ENCODE results near the gene CCDC146. TPM values are rescaled to one million over a fixed set of nuclear protein-coding genes. Genes with fewer than 3 reads are reported as not detected.

CCDC146 gene
- total RNA-seq, 2 donors from 2014 or later = 11.8 to 12.1 TPM

DNA sequence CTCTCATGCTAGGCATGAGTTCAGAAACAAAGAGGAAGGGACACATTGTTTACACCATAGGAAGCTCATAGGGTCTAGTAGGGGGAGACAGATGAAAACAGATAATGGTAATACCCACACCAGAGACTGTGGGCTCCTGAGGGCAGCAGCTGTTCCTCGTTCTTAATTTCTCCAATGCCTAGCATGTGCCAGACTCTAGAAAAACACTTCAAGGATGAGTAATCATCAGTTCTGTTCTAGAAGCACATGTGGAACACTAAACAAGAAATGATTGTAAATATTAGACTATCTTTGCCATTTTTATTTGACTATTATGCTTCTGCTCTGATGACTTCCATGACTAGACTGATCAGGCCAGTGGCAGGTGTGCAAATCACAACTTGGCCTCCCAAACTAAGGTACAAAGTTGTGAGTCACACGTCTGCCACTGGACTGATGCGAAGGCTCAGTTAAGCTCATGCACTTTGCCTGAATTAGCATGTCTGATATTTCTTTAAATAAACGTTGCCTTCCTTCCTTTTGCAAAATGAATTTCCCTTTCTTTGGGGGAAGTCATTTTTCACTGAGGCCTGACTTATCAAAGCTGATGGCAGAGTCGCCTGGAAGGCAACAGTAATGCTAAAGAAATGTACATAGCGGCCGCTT is 166.4 kb downstream of the CCDC146 start:
- Histone ChIP-seq H3K4me1 (ENCODE audit: control insufficient read depth in 1 of 2, low read depth in 2 of 2) (peaks cover 17 to 54% of the 10 kb centered on the region in 2 donors), H3K27me3 (replicated peaks; ENCODE audit: insufficient read depth) (no peaks in the 10 kb centered on the region), H3K9me3 (no peaks in the 10 kb centered on the region), H3K36me3 (no peaks in the 10 kb centered on the region), H3K4me3 (no peak overlapping the region), H3K27ac (peak overlapping the region; percentile 39 to 59)
- TF ChIP-seq, protein P1, sequence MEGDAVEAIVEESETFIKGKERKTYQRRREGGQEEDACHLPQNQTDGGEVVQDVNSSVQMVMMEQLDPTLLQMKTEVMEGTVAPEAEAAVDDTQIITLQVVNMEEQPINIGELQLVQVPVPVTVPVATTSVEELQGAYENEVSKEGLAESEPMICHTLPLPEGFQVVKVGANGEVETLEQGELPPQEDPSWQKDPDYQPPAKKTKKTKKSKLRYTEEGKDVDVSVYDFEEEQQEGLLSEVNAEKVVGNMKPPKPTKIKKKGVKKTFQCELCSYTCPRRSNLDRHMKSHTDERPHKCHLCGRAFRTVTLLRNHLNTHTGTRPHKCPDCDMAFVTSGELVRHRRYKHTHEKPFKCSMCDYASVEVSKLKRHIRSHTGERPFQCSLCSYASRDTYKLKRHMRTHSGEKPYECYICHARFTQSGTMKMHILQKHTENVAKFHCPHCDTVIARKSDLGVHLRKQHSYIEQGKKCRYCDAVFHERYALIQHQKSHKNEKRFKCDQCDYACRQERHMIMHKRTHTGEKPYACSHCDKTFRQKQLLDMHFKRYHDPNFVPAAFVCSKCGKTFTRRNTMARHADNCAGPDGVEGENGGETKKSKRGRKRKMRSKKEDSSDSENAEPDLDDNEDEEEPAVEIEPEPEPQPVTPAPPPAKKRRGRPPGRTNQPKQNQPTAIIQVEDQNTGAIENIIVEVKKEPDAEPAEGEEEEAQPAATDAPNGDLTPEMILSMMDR (IDR thresholded peaks at IDR 0.05) = no peak
- ATAC-seq (ENCODE audit: insufficient number of reproducible peaks, low FRiP score, low read depth) (no peak), DNase-seq (ENCODE audit: low spot score) (no peak)

DNA sequence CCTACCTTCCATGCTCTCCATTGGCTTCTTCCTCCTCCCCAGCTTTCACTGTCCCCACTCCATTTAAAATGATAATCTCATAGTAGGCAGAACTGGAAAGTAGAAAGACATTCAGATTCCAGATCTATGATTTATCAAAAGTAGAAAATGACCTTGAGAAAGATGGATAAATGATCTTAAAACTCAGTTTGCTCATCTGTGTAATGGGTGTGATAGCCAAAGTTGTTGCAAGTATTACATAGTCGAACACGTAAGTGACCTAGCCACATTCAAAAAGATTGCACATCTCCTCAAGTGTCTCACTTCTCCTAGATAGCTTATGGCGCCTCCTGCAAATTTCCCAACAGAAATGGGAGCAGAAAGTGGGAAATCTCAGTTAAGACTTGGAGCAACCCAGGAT is 167.0 kb downstream of the CCDC146 start:
- TF ChIP-seq, protein P1 (IDR thresholded peaks at IDR 0.05) = no peak
- H3K27me3 ChIP-seq (replicated peaks; ENCODE audit: insufficient read depth) = no peaks in the 10 kb centered on the region
- H3K9me3 ChIP-seq = no peaks in the 10 kb centered on the region
- DNase-seq (ENCODE audit: low spot score) (no peak), ATAC-seq (ENCODE audit: insufficient number of reproducible peaks, low FRiP score, low read depth) (no peak)
- peaks cover 17 to 53% of the 10 kb centered on the region in 2 donors for H3K4me1 ChIP-seq (ENCODE audit: control insufficient read depth in 1 of 2, low read depth in 2 of 2)
- no peak overlapping the region for H3K4me3 ChIP-seq
- H3K36me3 ChIP-seq = no peaks in the 10 kb centered on the region
- peak overlapping the region; percentile 28 to 39 for H3K27ac ChIP-seq

DNA sequence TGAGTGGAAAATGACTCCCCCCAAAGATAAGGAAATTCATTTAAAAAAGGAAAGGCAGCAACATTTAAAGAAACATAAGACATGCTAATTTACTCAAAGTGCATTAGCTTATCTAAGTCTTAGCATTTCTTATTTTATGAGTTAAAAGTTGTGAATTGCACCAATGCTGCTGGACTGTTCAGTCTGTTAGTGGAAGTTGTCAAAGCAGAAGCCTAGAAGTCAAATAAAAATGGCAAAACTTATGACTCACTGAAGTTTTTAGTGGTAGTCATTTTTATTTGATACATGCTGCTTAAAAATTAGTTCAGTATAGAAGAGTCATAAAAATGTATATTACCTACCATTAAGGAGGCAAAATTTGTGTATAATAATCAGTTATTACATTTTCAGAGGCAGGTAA is 168.0 kb downstream of the CCDC146 start:
- H3K4me3 ChIP-seq = no peak overlapping the region
- TF ChIP-seq, protein P1 (IDR thresholded peaks at IDR 0.05) = no peak
- ATAC-seq (ENCODE audit: insufficient number of reproducible peaks, low FRiP score, low read depth) = no peak
- H3K27me3 ChIP-seq (replicated peaks; ENCODE audit: insufficient read depth) = no peaks in the 10 kb centered on the region
- H3K36me3 ChIP-seq = no peaks in the 10 kb centered on the region
- no peak for DNase-seq (ENCODE audit: low spot score)
- H3K27ac ChIP-seq = no peak overlapping the region
- H3K4me1 ChIP-seq (ENCODE audit: control insufficient read depth in 1 of 2, low read depth in 2 of 2) = peaks cover 12 to 47% of the 10 kb centered on the region in 2 donors
- H3K9me3 ChIP-seq = no peaks in the 10 kb centered on the region

DNA sequence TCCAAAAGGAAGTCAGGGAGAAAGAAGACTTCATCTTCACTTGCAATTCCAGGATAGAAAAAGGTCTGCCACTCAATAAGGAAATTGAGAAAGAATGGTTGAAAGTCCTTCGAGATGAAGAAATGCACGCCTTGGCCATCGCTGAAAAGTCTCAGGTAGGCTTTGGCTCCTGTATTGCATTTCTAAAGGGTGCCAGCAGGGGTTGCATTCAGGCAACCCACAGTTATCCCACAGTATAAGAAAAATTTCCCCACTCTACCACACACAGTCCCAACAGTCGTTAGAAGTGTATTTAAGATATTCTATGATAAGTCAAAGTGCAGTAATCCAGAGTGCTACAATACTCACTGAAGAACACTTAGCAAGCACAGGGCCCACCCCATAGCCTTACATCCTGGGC is 170.6 kb downstream of the CCDC146 start:
- DNase-seq (ENCODE audit: low spot score) = no peak
- Histone ChIP-seq H3K9me3 (no peaks in the 10 kb centered on the region), H3K4me3 (no peak overlapping the region), H3K36me3 (no peaks in the 10 kb centered on the region), H3K4me1 (ENCODE audit: control insufficient read depth in 1 of 2, low read depth in 2 of 2) (peaks cover 5 to 31% of the 10 kb centered on the region in 2 donors), H3K27ac (no peak overlapping the region), H3K27me3 (replicated peaks; ENCODE audit: insufficient read depth) (no peaks in the 10 kb centered on the region)
- ATAC-seq (ENCODE audit: insufficient number of reproducible peaks, low FRiP score, low read depth) = no peak
- TF ChIP-seq, protein P1 (IDR thresholded peaks at IDR 0.05) = no peak

DNA sequence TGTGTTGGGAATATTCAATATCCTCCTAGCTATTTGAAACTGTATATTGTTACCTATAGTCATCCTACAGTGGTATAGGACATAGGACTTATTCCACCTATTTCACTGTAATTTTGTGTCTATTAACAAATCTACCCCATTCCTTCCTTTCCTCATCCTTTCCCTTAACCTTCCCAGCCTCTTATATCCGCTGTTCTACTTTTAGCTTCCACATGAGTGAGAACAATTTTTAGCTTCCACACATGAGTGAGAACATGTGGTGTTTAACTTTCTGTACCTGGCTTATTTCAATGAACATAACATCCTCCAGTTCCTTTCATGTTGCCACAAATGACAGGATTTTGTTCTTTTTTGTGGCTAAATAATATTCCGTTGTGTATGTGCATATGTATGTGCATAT is 173.1 kb downstream of the CCDC146 start:
- Histone ChIP-seq H3K36me3 (no peaks in the 10 kb centered on the region), H3K27me3 (replicated peaks; ENCODE audit: insufficient read depth) (no peaks in the 10 kb centered on the region), H3K9me3 (no peaks in the 10 kb centered on the region), H3K27ac (no peak overlapping the region), H3K4me1 (ENCODE audit: control insufficient read depth in 1 of 2, low read depth in 2 of 2) (peaks cover 0 to 16% of the 10 kb centered on the region in 2 donors), H3K4me3 (no peak overlapping the region)
- TF ChIP-seq, protein P1 (IDR thresholded peaks at IDR 0.05) = no peak
- no peak for DNase-seq (ENCODE audit: low spot score)
- no peak for ATAC-seq (ENCODE audit: insufficient number of reproducible peaks, low FRiP score, low read depth)

Data from thoracic aorta (tissue), 2 donors.